GM18517 (cell line): ENCODE data around the gene PLEKHA7.
"Not testable (repeated sequence)": the region's sequence is repeated elsewhere in the genome, so short reads cannot be mapped to it uniquely, and the experiment has no call there.

ENCODE experiments used
- ATAC-seq: cut with Tn5 transposase; IDR thresholded peaks from one replicate; pipeline ENCODE4 v1.9.1; 2021; ENCODE audit warnings: mild to moderate bottlenecking, moderate library complexity; ENCODE audit not compliant: unreplicated experiment

The PLEKHA7 gene

DNA sequence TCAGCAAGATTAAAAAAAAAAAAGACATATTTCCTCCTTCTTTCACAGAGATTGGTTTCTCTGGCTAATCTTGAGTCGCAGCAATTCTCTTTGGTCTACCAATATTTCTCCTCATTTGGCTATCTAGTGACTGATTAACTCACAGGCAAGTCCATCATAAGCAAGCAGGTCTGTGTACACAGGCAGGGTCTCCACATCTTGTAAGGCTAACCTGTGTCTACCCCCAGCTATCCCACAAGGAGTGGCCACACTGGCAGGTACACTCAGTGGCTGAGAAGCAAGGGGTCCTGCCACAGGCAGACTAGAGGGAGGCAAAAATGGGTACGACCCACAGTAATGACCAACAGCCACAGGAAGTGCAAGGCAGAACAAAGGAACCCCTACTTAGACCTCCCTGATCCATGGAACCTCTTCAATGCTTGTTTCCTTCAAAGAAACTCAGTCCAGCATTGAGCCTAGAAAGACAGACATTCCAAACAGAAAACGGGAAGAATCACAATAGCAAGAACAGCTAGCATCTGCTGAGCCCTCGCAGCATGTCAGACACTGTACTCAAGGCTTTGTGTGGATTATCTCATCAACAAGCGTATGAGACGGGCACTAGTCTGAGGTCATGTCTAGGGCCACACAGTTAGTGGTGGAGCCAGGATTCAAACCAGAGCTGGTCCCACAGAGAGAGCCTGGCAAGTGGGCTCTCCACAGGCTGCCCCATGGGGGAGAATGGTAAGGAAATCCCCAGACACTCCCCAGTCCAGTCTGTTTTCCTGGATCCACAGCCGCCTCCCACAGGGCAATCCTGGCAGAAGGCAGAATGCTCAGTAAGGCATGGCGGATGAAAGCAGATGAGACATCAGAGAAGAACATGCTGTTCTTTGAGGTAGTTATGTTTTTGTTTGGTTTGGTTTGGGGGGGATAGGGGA is 34.3 kb downstream of the PLEKHA7 start:
- ATAC-seq: no peak

DNA sequence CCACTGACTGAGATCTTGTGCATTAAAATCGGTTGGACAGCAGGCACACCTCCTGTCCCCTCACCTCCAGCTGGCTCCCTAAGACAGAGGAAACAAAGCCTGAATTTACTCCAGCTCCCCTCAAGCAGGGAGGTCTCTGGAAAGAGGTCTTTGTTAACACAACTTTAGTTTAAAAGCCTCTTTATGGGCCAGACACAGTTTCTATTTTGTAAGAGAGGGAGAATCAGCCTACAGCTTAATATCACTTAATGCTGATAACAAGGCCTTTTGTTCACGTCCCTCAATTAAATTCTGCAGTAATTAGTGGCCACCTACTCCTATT is 36.3 kb downstream of the PLEKHA7 start:
- ATAC-seq: no peak

DNA sequence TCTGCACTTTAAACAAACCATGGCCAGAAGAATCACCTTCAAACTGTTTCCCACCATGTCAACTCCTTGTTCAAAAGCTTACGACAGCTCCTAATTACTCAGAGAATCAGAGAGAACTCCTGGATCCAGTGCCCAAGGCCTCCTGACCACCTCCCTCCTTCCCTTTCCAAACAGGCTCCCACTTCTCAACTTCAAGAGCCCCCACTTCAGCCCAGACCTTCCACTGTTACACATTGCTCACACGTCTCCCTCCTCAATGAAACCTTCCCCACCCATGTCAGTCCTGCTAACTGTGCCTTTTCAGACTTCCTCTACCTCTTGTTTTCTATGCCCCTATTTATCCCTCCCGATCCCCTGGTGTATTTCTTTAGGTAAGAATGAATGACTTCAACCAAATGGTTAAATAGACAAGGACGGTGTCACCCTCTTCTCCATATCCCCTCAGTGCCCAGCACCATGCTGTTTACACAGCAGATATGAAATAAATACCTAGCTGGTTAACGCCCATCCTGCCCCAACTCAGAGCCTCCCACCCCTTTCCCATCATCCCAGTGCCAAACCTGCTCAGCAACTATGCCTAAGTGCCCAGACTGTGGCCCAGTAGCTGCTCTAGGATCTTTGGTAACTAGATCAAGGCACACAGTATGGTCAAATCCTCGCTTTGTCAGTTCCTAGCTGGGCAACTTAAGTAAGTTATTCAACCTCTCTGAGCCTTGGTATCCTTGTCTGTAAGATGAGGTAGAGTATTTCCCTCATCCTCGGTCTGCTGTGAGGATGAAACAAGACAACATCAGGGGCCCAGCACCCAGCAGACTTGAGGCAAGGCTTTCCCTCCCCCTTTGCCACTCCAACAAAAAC is 36.8 kb downstream of the PLEKHA7 start:
- ATAC-seq: no peak

DNA sequence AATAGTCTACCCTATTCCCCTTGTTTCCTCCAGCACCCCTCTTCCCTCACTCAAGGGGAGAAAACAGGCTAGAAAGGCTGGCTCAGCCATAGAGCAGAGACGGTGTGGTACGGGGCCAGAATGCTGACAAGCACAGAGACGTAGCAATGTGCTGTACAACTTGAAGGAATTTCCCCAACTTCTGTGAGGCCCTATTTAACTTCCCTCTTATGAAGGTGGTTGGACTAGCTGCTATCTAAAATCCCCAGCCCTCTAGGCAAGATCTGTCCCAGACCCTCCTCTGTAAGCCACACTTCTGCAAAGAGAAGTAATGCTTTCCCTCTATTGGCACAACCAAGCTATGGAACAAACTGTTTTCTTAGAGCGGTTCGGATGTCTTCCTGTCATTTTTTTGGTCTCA is 37.8 kb downstream of the PLEKHA7 start:
- no peak for ATAC-seq

DNA sequence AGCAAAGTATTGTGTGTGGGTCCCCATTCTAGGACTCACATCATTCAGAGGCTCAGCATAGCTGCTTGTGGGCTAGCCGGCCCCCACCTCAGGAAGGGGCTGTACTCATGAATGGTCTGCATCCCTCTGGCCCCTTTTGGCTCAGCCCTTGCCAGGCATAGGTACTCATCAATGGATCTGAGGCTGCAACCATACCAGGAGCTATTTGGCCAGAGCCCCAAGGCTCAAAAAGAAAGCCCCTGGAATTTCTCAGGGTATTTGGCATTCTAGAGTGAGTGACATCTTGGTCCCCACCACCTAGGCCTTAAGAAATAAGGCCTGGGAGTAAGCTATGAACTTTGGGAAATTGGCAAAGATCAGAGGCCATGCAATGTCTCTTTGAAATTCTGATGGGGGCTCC is 38.3 kb downstream of the PLEKHA7 start:
- no peak for ATAC-seq

DNA sequence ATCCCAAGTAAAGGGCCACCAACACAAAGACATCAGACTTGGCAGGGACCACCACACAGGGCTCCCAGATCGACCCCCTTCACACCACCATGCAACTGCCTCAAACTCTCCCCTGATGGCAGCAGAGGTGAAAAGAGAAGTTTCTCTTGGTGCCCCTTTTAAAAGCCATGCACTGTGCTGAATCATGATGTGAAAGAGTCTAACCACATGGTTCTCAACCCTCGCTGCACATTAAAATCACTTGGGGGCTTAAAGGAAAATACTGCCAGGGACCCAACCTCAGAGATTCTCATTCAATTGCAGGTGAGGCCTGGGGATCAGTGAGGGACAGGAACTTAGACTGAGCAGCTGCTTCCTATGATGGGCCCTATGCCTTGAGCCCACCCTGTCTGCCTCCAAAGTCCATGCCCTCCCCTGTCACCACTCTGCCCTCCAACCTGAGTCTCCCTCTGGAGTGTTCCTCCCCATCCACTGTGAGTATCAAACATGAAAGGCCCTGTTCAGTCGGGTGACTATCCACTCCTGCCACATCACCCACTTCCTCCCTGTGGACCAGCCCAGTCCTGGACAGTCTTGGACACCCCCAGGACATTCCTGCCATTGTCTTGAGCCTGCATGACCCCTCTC is 40.8 kb downstream of the PLEKHA7 start:
- ATAC-seq: no peak

DNA sequence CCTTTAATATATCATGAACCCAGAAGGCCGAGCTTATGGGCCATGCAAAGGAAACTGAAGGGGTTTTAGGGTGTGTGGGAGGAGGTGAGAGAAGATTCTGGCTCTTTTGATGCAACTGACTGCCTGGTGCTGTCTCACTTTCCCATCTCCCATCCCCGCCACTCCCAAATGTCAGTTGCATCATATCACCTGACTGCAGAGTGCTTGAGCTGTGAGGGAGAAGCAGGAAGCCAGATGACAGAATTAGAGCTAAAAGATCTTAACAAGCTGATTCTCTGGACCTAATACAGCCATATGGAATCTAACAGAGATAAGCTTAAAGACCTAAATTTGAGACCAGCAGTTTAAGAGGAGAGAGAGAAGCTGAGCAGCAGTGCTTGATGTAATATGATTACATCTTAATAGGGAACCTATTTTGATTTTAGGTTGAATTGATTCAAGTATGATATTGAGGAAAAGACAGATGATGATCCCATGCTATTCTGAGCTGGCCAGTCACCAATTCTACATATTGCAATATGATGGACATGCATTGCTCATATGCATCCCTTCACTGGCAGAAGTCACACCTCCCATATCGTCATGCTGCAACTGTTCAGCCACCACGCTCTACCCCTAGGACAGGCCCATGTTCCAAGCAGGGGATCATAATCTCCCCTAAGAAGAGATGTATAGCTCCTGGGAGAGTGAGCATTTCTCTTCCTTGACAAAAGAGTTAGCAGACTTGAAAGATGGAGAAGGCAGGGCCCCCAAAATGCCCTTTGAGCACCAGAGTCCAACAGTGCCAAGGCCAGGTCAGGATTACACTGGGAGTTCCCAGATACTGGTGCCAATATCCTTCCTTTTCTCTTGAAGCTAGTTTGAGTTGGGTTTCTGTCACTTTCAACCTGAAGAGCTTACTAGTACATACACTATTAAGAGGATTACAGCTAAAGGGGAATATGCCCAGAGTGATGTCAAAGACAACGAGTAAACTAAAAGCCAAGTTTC is 44.9 kb downstream of the PLEKHA7 start:
- no peak for ATAC-seq

DNA sequence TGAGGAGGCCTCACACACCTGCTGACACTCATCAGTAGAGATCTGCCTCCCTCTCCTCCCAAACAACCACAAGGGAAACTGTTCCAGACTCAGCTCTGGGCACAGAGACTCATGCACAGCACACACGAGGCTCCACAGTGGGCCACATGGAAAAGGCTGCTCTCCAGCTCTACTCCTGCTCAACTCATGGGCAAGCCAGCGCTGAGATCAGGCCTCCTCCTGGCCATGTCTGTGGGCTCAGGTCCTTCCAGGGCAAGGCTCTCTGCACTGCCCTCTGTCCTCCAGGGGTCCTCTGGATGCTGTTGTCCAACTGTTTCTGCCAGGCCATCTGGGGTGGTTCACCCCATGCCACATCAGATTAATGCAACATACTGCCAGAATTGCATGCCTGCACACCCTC is 46.0 kb downstream of the PLEKHA7 start:
- no peak for ATAC-seq

DNA sequence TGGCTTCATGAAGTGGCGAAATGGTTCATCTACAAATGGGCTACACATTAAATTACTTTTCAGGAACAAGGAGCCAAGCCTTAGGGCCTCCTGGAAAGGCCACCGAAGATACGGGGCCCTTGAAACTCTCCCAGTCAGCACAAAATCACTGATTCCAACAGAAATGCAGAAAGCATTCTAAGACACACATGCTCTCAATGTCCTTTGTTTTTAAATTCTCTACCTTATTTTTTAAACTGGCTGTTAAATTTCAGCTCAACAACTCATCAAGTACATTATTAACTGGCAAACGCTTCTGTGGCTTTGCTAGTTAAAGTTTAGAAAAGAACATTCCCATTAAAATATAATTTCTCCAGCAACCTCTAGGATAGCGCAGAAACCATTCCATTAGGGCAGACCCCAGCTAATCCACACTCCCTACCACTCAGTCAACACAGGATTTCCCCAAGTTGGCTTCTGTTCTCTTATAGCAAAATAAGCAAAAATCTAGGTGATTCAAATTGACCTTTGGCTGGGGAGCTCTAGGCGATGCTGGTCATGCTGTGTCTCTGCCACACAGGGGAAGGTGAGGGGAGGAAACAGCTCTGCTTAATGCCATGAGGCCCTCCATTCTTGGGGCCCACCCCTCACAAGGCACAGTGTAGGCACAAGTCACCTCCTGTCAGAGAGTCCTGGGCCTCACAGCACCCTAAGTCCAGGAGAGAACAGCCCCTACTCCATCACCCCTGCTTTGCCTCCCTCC is 47.1 kb downstream of the PLEKHA7 start:
- no peak for ATAC-seq

DNA sequence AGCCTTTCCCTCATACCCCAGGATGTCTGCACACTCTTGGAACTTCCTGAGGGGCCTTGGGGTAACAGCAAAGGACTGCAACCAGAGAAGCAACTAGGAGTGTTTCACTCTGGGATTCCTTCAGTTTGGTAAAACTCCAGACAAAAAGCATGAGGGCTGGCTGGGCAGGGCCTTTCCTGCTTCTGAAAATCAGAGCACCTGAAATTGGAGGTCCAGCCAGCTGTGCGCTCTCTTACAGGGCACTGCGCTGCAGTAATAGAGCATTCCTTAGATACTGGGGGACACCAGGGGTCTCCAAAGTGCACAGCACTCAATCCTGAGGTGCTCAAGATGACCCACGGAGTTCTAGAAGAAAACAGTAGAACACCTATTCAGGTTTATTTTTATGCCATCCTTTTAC is 49.7 kb downstream of the PLEKHA7 start:
- no peak for ATAC-seq

DNA sequence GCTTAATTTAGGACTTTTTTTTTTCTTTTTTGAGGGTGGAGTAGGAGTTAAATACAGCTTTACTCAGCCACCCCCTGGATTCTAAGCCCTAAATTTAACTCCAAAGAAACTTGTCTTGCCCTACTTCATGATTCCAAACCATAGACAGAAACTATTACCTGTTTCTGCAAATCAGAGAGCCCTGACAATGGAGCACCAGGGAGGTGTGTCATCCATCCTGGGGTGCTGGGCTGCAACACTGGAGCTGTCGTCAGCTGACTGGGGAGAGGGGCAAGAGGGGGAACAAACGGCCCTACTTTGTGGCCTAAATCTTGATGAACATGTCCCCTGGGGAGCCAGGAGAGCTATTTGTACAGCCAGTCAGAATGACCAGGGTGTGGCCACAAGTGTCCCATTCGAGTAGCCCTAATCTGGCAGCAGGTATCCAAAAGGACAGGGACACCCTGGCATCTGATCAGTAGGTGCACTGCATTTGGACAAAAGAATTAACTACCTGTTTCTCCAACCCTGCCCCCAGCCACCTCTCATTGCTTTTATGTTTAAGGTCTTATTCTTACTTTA is 50.8 kb downstream of the PLEKHA7 start:
- no peak for ATAC-seq

DNA sequence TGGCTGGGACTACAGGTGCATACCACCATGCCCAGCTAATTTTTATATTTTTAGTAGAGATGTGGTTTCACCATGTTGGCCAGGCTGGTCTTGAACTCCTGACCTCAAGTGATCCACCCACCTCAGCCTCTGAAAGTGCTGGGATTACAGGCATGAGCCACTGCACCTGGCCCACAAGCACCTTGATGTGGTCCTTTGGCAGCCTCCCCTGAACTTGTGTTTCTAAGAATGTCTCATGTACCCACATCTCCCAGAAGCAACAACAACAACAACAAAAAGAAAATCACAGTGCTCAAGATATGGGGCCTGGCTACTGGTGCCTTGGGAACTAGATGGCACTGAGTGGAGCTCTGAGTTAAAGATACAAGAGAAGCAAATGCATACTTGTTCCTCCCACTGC is 51.6 kb downstream of the PLEKHA7 start:
- ATAC-seq: not testable (repeated sequence)

DNA sequence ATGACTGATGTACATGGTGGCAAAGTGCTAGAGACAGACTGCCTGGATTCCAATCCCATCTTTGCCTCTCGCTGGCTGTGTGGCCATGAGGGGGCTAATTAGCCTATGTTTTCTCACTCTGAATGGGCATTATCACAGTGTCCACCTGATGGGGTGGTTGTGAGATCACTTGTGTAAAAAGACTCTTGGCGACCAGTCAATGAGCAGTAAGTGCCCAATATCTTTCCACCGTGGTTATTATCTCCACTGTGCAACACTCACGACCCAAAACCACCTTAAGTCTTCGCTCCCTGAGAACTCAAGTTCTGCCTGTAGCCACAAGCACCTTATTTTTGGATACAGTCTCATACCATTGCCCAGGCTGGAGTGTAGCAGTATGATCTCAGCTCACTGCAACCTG is 52.1 kb downstream of the PLEKHA7 start:
- no peak for ATAC-seq

DNA sequence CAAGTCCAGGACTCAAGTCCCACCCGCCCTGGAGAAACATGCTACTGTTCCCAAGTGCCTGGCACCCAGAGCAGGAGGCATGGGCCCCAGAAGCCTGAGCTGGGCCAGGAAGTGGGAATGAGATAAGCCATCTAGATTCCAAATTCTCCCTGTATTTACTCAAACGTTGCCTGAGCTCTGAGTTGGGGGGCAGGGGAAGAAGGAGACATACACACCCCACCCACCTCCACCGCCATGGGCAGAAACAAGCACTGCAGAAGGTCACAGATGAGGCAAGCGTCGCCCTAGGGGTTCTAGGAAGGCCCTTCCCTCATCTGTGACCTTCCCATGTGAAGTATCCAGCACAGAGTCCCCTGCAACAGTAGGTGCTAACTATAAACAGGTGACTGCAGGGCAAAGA is 54.0 kb downstream of the PLEKHA7 start:
- no peak for ATAC-seq

DNA sequence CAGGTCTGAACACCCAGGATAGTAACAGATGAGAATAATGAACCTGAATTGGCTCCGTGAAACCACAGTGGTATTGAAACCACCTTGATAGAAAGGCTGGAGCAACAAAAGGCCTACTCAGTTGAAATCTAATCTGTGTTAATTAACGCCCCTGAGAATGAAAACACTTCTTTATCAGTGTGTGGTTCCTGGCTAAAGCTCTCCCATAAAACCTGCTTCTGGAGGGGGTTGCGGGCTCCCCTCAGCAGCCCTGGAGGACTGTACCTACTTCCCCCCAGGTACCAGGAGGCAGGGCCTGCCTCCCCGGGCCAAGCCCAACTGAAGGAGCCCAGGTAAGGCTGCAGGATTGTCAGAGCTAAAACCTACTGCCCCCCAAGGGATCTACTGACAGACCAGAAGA is 54.6 kb downstream of the PLEKHA7 start:
- ATAC-seq: no peak

DNA sequence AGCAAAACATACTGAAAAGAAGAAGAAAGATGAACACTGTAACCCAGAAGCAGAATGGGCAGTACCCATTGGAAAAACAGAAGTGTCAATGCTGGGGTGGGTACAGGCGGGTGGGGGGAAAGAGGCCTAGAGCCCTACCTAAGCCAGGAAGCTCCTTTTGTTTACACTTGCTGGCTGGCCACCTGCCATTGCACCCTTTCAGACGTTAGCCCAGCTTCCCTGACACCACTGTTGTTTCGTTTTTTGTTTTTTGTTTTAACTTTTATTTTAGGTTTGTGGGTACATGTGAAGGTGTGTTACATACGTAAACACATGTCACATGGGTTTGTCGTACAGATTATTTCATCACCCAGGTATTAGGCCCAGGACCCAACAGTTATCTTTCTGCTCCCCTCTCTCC is 55.4 kb downstream of the PLEKHA7 start:
- no peak for ATAC-seq

DNA sequence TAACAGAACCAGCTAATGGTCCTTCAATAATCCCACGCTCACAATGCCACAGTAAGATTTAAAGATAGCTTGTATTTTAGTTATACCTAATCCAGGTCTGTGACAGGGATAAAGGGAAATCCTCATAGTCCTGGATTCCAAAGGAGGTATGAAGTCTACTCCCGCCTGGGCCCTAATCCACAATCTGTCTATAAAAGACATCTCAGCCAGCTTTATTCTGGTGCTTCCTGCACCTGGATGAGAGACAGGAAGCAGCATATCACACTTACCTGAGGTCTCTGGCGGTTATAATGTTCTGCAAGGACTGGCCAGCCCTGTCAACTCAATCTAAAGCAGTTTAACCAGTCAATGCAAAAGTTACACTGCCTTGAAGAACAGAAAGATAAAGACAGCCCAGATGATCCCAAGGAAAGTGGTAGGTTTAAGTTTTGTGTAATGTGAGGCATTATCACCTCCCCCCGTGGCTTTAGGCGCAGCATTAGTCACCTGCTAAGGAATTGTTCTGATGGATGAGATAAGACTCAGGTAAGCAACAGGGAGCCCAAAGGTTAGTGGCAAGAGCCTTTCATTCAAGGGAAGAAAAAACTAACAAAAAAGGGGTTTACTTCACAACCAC is 57.6 kb downstream of the PLEKHA7 start:
- ATAC-seq: no peak

DNA sequence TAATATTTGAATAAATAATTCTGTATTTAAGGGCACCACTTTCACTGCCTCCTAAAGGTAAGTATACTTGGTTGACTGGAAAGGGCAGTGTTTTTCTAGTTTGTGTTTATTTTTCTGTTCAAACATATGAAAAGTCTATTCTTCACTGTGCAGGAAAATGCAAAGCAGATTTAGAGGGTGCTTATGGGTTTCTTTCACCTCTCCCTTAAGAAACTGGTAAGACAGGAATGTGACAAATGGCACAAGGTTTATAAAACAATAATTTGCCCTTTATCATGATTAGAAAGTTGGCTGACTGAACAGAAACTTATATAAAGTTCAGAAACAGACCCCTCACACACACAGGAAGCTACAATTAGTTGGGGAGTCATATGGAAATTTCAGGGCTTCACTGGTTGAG is 60.6 kb downstream of the PLEKHA7 start:
- ATAC-seq: no peak
